Coronary artery (tissue), 2 donors: Measurements from ENCODE around the gene GPR12.

Experiments used
- DNase-seq: peaks from one replicate; pipeline ENCODE4 v3.0.0-alpha.2; 2017; ENCODE audit warnings: low spot score
- H3K27ac ChIP-seq, 2 donors: fragments of 200-600 bp; sonication (generic); one replicate each; pipeline ENCODE4 v1.5.1; 2016 to 2019
- H3K4me3 ChIP-seq: fragments of 200-600 bp; sonication (generic); 2 replicates; pipeline ENCODE4 v1.5.1; 2016; ENCODE audit warnings: mild to moderate bottlenecking, moderate library complexity
- CTCF ChIP-seq: fragments of 200-600 bp; sonication (generic); IDR thresholded peaks from one replicate; pipeline ENCODE4 v1.5.1; 2019; ENCODE audit warnings: antibody characterized with exemption

Gene GPR12

GRCh38 chr13:26749285-26749684, 11.3 kb downstream of the GPR12 start:
- TF ChIP-seq CTCF: no peak
- no peak for DNase-seq
- H3K4me3 ChIP-seq: no peak overlapping the region
- no peak overlapping the region for H3K27ac ChIP-seq

DNA sequence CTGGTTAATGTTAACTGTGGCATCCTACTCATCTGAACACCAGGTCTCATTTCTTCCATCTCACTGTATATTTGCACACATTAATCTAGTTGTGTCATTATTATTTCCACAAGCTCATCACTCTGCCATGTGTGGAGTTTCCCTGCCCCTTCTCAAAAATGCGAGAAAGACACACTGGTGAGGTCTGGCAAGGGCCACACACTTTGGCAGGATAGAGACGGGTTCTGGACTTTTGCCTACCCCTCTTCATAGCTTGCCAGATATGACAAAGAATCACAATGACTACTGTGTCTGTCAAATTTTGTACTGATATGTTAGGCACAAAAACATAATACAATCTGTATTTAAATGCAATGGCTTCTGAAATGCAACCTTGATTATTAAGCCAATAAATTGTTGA, 12.9 kb downstream of the GPR12 start:
- no peak for TF ChIP-seq CTCF
- H3K27ac ChIP-seq: no peak overlapping the region
- DNase-seq: no peak
- no peak overlapping the region for H3K4me3 ChIP-seq

- no peak overlapping the region for H3K27ac ChIP-seq
- no peak for DNase-seq
- no peak overlapping the region for H3K4me3 ChIP-seq
- no peak for TF ChIP-seq CTCF
These were observed 16.6 kb downstream of the GPR12 start for GRCh38 chr13:26743971-26744370.

DNA sequence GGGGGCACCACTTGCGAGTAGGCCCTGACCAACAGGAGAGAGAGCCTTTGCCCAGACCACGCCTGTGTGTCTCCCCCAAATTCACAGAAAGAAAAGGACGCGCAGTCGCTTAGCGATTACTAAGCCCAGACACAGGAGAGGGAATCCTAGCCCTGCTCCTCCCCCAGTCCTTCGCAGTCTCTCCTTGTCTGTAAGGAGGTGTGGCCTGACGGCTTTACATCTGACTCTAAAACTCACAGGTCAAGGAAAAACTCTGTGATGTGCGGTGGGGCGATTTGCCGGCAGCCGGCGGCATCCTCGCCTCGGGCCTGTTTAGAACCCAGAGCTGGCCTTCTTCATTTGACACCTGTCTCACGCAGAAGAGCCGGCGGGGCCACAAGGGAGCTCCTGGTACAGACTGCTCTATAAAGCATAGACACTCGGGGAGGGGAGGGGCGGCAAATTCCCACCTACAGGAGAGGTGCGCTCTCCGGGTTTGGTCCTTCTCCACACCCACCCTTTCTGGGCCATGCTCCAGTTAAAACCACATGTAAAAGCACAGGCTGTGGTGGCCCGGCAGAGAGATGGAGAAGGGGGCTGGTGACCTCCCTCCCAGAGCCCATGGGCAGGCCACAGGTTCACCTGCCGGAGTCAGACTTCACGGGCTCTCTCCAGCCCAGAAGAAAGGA, 17.8 kb downstream of the GPR12 start:
- TF ChIP-seq CTCF: no peak
- no peak overlapping the region for H3K4me3 ChIP-seq
- DNase-seq: no peak

DNA sequence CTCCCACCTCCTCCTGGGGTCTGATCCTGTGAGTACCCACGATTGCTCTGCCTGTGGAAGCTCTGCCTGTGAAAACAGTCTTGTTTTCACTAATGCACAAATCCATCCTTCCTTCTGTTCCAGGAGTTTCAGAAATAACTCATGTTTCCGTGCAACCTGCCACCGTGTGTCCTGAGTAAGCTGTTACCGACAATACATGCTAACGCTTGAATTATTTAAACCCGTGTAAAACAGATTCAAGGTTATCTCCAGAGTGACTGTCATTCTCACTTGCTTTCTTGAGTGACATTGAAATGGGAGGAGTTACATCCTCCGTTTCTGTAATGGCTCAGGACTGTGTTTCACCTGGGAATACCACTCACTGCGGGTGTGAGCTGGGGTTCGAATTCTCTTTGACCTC, 24.9 kb downstream of the GPR12 start:
- Histone ChIP-seq H3K27ac (no peak overlapping the region), H3K4me3 (no peak overlapping the region)
- DNase-seq: no peak
- TF ChIP-seq CTCF: no peak

More for the DNA sequence above, 17.8 kb downstream of the GPR12 start:
- no peak overlapping the region for H3K27ac ChIP-seq

DNA sequence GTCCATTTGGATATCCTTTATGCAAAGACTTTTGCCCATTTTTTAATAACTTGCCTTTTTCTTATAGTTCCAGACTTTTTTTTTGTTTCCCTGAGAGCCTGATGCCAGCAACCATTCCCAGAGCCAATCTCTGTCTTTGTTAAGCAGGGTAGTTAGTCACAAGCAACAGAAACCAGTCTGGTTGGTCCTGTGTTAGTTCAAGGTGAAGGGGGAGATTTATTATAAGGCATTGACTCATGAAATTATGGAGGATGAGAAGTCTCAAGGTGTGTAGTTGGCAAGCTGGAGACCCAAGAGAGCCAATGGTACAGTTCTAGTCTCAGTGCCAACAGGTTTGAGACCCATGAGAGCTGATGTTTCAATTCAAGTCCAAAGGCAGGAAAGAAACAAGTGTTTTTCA, 33.0 kb downstream of the GPR12 start:
- Histone ChIP-seq H3K27ac (no peak overlapping the region), H3K4me3 (no peak overlapping the region)
- no peak for DNase-seq
- no peak for TF ChIP-seq CTCF

GRCh38 chr13:26727122-26727521, 33.5 kb downstream of the GPR12 start:
- no peak for DNase-seq
- no peak overlapping the region for H3K4me3 ChIP-seq
- no peak overlapping the region for H3K27ac ChIP-seq
- no peak for TF ChIP-seq CTCF
